ENCODE measurements around the gene KCTD12.

GRCh38 chr13:76865109-76865508 lies 21.1 kb downstream of the KCTD12 start:
- TF ChIP-seq CTCF (IDR thresholded peaks at IDR 0.05) (no peak), POLR2A (IDR thresholded peaks at IDR 0.05) (no peak)
